Embryonic facial prominence (tissue), 1 donor: ENCODE measurements around the gene CTAGE1.

Source experiments
- DNase-seq: peaks from one replicate; pipeline ENCODE4 v3.0.0-alpha.2; 2016; ENCODE audit errors: extremely low spot score

Gene CTAGE1

DNA sequence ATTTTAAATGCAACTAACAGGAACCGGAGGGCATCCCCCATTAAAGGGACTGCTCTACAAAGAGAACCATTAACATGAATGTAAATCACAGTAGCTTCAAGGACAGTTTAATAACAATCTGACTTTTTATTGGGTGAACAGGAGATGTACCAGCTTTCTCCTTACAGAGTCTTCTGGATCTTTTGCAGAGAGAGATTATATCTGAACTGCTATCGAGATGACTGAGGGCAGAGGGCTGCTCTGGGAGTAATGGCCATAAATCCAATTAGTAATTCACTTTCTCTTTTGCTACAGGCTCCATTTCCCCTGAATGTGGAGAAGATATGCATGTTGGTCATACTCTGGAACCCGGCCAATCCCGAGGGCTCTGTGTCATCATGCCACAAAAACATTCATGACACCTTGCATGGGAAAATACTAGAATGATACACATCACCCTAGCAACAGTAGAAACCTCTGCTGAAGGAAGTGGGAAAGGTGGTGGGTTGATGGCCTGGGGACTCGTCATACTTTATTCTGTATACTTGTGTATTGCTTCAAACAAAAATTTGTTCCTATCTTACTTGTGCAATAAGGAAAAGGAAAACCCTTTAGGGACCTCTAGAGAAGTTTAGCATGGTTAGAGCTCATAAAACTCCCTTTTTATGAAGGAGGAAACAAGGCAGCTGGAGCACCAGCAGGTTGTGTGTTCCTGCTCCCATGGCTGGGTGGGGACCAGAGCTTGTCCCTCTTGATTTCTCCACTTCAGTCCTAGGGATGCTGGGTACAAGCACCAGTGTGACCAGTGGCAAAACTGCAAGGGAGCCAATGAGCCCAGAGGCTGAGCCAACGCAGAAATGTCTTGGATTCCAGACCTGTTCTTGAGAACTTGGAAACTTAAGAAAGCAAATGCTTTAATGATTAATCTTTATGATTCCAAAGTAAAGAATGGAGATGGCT lies 26.0 kb downstream of the CTAGE1 start:
- no peak for DNase-seq

DNA sequence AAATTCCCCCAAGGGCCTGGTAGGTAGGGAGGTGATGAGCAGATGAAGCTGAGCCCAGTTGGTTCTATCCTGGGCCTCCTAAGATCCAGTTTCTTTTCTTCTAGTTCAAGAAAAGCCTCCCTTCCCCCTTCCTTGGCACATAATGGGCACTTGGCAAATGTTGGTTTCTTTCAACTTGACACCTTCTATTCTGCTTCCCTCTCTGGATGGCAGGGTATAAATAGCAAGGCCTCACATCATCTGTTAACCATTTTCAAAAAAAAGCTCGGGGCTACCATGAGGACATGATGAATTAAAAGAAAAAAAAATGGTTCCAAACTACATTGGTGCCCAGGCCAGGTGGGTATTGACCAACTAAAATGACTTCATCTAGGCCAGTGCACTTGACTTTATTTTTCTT lies 29.9 kb downstream of the CTAGE1 start:
- no peak for DNase-seq

DNA sequence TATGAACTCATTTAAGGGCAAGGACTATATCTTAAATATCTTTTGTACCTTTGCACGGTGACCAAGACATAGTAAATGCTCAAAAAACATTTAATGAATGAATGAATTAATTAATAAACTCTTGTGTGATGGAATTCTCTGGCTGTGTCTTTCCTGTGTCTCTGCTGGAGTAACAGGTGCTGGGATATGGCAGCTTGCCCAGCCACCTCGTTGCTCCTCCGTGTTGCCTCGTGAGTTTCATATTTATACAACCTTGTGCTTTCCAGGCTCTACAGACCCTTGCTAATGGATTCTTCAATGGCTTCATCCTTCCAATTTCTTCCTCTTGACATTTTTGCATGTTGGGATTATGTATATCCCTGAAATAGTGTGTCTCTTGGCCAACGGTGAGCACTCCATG lies 30.4 kb downstream of the CTAGE1 start:
- no peak for DNase-seq

DNA sequence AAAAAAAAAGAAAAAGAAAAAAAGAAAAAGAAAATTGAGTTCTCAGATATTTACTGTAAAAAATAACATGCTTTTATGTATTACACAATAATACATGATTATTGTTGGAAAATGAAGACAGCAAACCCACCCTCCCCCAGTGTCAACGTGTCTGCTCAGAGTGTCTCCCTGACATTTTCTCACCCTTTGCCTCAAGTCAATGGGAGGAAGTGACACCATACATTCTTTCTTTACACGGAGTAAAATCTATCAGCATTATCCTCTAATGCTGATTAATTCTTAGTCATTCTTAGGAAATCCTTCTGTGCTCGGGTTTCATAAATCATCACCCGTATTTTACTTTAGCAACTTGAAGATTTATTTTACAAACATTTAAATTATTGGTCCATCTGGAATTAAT lies 32.0 kb downstream of the CTAGE1 start:
- no peak for DNase-seq

DNA sequence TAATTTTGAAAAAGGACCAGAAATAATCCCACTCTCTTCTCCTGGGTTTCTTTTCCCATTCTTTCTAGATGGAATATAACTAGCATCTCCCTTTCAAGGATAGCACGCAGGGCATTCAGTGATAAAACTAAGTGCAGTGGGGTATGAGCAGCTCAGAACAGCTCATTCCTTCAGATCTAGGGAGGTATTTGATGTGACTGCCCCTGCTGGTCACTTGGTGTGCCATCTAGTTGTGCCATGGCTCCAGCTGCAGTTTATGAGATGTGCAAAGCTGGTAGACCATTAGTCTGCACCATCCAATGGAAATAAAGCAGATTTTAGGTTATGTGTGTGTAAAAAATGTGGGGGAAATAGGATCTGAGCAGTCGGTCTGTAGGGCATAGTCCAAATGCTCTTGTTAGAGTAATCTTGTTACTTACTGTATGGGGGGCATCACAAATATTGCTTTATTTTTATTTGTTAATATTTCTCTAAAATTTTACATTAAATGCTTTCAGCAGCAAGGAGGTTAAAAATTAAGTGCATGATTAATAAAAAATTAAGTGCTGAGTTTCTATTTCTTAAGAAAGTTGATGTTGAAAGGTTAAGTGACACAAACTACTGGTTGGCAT lies 38.9 kb downstream of the CTAGE1 start:
- DNase-seq, result no peak

DNA sequence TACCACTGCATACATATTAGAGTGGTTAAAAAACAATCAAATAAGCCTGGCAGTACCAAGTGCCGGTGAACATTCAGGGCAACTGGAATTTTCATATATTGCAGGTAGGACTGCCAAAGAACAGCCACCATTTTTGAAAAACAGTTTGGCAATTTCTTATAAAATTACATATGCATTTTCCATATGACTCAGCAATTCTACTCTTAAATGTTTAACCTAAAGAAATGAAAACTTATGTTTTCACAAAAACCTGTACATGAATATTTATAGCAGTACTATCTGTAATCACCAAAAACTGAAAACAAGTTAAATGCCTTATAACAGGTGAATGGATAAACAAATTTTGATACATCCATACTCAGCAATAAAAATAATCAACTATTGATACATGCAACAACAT lies 39.9 kb downstream of the CTAGE1 start:
- no peak for DNase-seq

DNA sequence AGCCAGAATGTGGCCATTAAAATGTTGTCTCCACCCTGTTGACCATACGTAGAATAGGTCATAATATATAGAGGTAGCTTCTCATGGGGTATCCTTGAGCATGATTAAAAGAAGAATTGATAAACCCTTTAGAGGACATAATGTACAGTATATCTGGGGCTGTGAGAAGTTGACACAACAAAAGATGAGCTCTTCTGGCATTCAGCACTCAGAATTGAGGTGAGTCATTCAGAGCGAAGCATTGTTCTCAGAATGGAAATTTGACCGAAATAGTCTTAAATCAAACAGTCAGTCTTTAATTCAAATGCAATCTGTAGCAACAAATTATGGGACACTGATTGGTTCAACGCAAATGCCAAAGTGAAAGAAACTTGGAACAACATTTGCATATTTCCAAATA lies 47.3 kb downstream of the CTAGE1 start:
- DNase-seq, result no peak

DNA sequence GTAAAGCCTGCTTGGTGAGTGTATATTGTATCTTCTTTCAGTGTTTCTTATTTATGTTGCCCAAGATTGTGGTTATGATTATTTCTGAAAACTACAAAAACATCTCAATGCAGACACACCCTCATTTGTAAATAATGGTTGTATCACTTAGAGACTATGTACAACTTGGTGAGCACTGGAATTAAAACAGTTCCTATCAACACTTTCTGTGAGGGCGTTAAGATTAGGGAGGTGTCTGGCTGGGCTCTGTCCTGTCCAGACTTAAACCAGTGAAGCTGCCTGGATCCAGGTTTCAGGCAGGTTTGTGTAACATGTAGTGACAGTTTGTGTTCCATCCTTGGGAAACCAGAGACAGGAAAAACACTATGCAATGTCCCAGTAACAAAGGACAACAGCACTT lies 49.7 kb downstream of the CTAGE1 start:
- DNase-seq, result no peak

DNA sequence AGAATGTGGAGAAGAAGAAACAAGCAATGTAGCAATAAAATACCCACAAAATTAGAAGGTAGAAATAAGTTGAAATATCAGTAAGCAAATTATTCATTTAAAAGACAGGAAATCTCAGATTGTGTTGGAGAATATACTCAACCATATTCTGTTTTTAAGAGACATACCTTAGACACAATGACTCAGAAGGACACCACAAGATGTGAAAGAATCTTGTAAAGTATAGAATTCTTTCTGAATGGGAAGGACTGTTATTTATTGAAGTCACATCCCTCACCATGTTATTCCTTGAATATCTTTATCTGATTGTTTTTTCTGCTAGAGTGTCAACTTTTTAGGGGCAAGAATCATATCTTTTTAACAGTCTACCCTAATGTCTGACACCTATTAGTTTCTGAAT lies 50.4 kb downstream of the CTAGE1 start:
- DNase-seq, result no peak

DNA sequence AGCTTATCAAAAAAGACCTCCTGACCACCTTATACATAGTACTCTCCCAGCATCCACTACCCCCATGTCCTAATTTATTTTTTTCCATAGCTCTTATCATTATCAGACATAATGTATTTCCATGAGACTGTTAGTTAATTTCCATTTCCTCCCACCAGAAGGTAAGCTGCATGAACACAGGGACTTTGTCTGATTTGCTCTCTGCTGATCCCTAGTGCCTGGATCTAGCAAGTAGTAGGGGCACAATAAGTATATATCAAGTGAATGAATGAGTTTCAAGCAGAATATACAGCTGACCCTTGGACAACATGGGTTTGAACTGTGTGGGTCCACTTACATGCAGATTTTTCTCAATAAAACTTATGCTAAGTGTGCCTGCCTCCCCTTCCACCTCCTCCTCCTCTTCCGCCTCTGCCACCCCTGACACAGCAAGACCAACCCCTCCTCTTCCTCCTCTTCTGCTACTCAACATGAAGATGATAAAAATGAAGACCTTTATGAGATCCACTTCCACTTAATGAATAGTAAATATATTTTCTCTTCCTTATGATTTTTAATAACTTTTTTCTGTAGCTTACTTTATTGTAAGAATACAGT lies 53.8 kb downstream of the CTAGE1 start:
- no peak for DNase-seq
